ENCODE results near the gene PRXL2B. TPM values are rescaled to one million over a fixed set of nuclear protein-coding genes. Genes with fewer than 3 reads are reported as not detected.

Gene PRXL2B
- total RNA-seq, 1 donor from 2014 or later, result 42.0 TPM

DNA sequence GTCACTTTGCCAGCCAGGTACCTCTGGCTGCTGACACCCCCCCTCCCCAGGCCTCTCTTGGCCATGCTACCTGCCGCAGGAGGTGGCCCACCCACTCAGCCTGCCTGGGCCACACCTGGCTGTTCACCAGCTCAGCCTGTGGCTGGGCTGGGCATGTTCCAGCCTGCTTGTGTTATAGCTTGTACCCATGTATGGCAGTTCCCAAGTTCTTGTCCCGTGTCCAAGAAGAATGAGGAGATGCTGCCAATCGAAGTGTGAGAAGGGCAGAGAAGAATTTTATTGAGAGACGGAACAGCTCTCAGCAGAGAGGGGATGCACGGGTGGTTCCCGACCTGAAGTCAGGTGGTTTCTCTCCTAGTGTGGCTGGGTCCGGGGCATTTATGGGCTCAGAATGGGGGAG lies 50.2 kb downstream of the PRXL2B start:
- Histone ChIP-seq H3K27me3 (ENCODE audit: control insufficient read depth, insufficient read depth, low read length) (peaks cover 4% of the 10 kb centered on the region), H3K36me3 (ENCODE audit: control insufficient read depth, insufficient read depth, low read length) (no peaks in the 10 kb centered on the region), H3K4me3 (ENCODE audit: low read depth, low read length) (no peak overlapping the region)
- DNase-seq (ENCODE audit: low read depth), result no peak
- TF ChIP-seq, protein P1, sequence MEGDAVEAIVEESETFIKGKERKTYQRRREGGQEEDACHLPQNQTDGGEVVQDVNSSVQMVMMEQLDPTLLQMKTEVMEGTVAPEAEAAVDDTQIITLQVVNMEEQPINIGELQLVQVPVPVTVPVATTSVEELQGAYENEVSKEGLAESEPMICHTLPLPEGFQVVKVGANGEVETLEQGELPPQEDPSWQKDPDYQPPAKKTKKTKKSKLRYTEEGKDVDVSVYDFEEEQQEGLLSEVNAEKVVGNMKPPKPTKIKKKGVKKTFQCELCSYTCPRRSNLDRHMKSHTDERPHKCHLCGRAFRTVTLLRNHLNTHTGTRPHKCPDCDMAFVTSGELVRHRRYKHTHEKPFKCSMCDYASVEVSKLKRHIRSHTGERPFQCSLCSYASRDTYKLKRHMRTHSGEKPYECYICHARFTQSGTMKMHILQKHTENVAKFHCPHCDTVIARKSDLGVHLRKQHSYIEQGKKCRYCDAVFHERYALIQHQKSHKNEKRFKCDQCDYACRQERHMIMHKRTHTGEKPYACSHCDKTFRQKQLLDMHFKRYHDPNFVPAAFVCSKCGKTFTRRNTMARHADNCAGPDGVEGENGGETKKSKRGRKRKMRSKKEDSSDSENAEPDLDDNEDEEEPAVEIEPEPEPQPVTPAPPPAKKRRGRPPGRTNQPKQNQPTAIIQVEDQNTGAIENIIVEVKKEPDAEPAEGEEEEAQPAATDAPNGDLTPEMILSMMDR (IDR thresholded peaks at IDR 0.05; ENCODE audit: insufficient read depth, low read length, poor library complexity, severe bottlenecking), result no peak

DNA sequence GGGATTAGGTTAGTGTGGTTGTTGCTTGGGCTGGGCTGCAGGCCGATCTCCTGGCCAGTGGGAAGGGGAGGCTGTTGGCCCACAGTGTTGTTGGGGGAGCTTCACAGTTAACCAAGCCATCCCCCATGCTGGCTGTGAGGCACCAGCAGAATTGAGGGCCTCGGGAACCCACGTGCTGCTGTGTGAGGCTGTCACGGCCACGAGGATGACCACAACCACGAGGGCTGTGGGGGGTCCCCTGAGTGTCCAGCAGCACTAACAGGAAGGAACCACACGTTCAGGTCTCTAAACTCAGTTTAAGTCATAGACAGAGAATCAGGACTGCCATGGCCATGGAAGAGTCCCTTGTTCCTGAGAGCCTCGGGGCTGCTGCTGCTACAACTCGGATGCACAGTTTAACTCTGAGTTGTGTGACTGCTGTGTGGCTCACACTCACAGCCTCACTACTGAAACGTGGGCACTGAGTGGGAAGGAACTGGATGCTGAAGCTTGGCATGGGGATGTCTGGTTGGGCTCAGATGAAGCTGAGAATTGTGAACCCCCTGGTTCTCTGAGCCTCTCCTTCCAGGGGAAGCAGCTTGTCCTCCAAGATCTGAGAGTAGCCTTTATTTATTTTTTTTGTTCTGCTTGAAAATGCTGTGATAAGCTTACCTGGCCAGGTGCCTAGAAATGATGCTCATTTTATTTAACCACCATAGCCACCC lies 51.0 kb downstream of the PRXL2B start:
- H3K36me3 ChIP-seq (ENCODE audit: control insufficient read depth, insufficient read depth, low read length), result no peaks in the 10 kb centered on the region
- no peak for DNase-seq (ENCODE audit: low read depth)
- peaks cover 4% of the 10 kb centered on the region for H3K27me3 ChIP-seq (ENCODE audit: control insufficient read depth, insufficient read depth, low read length)
- H3K4me3 ChIP-seq (ENCODE audit: low read depth, low read length), result no peak overlapping the region
- TF ChIP-seq, protein P1 (IDR thresholded peaks at IDR 0.05; ENCODE audit: insufficient read depth, low read length, poor library complexity, severe bottlenecking), result no peak

DNA sequence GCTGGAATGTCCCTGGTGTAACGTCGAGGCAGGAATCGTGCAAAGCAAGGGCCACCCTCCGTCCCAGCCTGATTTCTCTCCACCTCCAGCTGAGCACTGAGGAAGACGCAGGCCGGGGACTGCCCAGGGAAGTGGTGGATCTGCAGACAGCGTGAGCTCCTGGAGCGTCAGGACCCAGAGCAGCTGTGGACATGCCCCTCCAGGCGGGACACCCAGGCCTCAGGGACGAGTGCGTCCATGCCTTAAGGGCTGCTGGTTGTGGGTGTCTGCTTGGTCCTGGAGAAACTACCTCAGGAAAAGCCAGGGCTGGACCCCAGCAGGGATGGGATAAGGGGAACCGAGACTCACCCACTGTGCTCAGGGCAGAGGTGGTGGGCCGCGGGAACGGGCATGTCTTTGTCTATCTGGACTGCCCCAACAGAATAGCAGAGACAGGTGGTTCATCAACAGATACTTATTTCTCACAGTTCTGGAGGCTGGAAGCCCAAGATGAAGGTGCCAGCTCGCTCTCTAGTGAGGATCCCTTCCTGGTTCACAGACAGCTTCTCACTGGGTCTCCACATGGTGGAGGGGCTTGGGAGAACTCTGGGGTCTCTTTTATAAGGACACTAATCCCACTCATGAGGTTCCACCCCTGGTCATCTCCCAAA lies 52.0 kb downstream of the PRXL2B start:
- TF ChIP-seq, protein P1 (IDR thresholded peaks at IDR 0.05; ENCODE audit: insufficient read depth, low read length, poor library complexity, severe bottlenecking), result no peak
- no peak overlapping the region for H3K4me3 ChIP-seq (ENCODE audit: low read depth, low read length)

DNA sequence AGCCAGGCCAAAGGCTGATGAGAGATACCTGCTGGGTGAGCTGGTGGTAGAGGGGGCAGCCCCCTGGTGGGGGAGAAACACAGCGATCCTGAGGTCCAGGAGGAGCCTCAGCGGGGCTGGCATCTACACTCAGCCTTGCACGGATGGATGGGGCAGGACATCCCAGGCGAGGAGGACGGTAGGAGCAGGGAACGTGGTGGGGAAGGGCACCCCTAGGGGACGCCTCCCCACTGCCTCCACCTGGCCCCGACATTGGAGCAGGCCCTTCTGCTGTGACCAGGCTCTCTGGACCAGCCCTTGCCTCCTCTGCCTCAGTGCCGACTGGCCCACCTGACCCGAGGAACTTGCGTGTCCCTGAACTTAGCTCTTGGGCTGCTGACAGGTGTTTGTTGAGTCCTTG lies 52.6 kb downstream of the PRXL2B start:
- TF ChIP-seq, protein P1 (IDR thresholded peaks at IDR 0.05; ENCODE audit: insufficient read depth, low read length, poor library complexity, severe bottlenecking), result no peak
- no peak for DNase-seq (ENCODE audit: low read depth)
- H3K36me3 ChIP-seq (ENCODE audit: control insufficient read depth, insufficient read depth, low read length), result no peaks in the 10 kb centered on the region

More for the DNA sequence above, 52.0 kb downstream of the PRXL2B start:
- H3K36me3 ChIP-seq (ENCODE audit: control insufficient read depth, insufficient read depth, low read length), result no peaks in the 10 kb centered on the region
- DNase-seq (ENCODE audit: low read depth), result no peak
- H3K27me3 ChIP-seq (ENCODE audit: control insufficient read depth, insufficient read depth, low read length), result peaks cover 4% of the 10 kb centered on the region

DNA sequence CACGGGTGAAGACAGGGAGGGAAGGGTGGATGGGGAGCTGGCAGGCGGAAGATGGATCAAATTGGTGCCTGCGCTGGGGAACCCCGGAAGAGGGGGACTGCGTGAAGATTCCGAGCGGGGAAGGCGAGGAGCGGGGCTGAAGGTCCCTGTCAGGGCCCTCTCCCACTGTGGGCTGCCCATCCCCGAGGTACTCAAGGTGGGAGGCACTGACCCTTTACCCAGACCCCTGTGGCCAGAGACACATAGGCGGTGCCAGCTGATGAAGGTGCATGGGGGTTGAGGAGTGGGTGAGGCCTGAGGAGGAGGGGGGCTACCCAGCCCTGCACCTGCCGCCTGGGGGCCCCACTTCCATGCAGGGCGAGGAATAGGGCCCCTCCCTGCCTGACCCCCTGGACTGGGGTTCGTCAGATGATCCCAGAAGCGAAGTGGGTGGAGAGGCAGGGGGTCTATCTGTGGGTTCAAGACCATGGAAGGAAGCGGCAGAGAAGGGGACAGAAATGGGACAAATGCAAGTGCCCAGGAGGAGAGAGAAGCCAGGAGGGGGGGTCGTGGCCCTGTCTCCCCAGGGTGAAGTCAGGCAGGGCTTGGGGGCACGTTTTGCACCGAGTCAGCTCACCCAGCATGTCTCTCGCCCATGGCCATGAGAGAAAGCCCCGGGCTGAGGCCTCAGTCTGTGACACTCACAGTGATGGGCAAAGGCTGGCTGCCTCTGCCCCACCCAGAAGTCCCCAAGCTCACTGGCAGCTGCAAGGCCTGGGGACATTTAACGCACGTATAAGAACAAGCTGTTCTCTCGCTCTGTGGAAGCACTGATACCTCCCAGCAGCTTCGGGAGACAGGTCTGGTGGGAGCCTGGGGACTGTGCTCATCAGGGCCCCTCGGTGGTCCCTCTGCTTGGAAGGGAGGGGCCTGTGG lies 53.3 kb downstream of the PRXL2B start:
- TF ChIP-seq, protein P1 (IDR thresholded peaks at IDR 0.05; ENCODE audit: insufficient read depth, low read length, poor library complexity, severe bottlenecking), result no peak
- no peak for DNase-seq (ENCODE audit: low read depth)
- no peaks in the 10 kb centered on the region for H3K36me3 ChIP-seq (ENCODE audit: control insufficient read depth, insufficient read depth, low read length)
- H3K27me3 ChIP-seq (ENCODE audit: control insufficient read depth, insufficient read depth, low read length), result peaks cover 2% of the 10 kb centered on the region
- no peak overlapping the region for H3K4me3 ChIP-seq (ENCODE audit: low read depth, low read length)

More for the DNA sequence above, 52.6 kb downstream of the PRXL2B start:
- Histone ChIP-seq H3K4me3 (ENCODE audit: low read depth, low read length) (no peak overlapping the region), H3K27me3 (ENCODE audit: control insufficient read depth, insufficient read depth, low read length) (peaks cover 2% of the 10 kb centered on the region)

Measured in kidney epithelial cell (primary cell).